Retinal pigment epithelial cell (primary cell): ENCODE data around the gene RALY.

Source experiments
- DNase-seq: peaks from one replicate; pipeline ENCODE4 v3.0.0-alpha.2; 2010; ENCODE audit warnings: low read depth
- H3K4me3 ChIP-seq: 2 replicates; pipeline ENCODE4 v1.5.1; 2011; ENCODE audit warnings: mild to moderate bottlenecking, low read length, control low read depth, moderate library complexity
- CTCF ChIP-seq: conservative IDR thresholded peaks from 2 replicates; pipeline ENCODE4 v1.5.1; 2011; ENCODE audit warnings: low read depth, low read length, control low read depth, inconsistent platforms

The RALY gene

GRCh38 chr20:34075647-34076046 is 81.9 kb downstream of the RALY start:
- TF ChIP-seq CTCF: peak; percentile 10
- no peak for DNase-seq
- H3K4me3 ChIP-seq: no peak overlapping the region

- DNase-seq: no peak
- H3K4me3 ChIP-seq: no peak overlapping the region
- no peak for TF ChIP-seq CTCF
Observed at GRCh38 chr20:34076952-34077351, 83.2 kb downstream of the RALY start.

GRCh38 chr20:34078540-34078939 is 84.8 kb downstream of the RALY start:
- no peak for DNase-seq
- no peak overlapping the region for H3K4me3 ChIP-seq
- no peak for TF ChIP-seq CTCF

GRCh38 chr20:34079818-34080217 is 86.1 kb downstream of the RALY start:
- no peak for DNase-seq
- H3K4me3 ChIP-seq: no peak overlapping the region
- TF ChIP-seq CTCF: no peak

- TF ChIP-seq CTCF: no peak
- DNase-seq: no peak
Observed at GRCh38 chr20:34082232-34082887, 88.6 kb downstream of the RALY start.

GRCh38 chr20:34083137-34083536 is 89.4 kb downstream of the RALY start:
- peak; percentile 42 for TF ChIP-seq CTCF
- peak; percentile 94 for DNase-seq
- H3K4me3 ChIP-seq: no peak overlapping the region

More at GRCh38 chr20:34082232-34082887, 88.6 kb downstream of the RALY start:
- H3K4me3 ChIP-seq: no peak overlapping the region

- DNase-seq: no peak
- TF ChIP-seq CTCF: no peak
- no peak overlapping the region for H3K4me3 ChIP-seq
Observed at GRCh38 chr20:34083781-34084180, 90.1 kb downstream of the RALY start.
